Neural progenitor cell (in vitro differentiated cells): ENCODE data around the gene INPP5F. TPM values are rescaled to one million over a fixed set of nuclear protein-coding genes. Genes with fewer than 3 reads are reported as not detected.
A peak's percentile ranks its signal among the peaks of the same experiment; 100 is the strongest.

Experiments used
- DNase-seq: peaks from one replicate; pipeline ENCODE4 v3.0.0-alpha.2; 2016; ENCODE audit warnings: low spot score
- H2AFZ ChIP-seq: fragments of 200-600 bp; sonication (generic); replicated peaks from 2 replicates; pipeline ENCODE4 v1.6.1; 2016; ENCODE audit warnings: antibody characterized with exemption
- H3F3A ChIP-seq: fragments of 200-600 bp; sonication (generic); 2 replicates; pipeline ENCODE4 v1.6.1; 2016; ENCODE audit warnings: antibody characterized with exemption, low read depth
- H3K27ac ChIP-seq: fragments of 200-600 bp; sonication (generic); 2 replicates; pipeline ENCODE4 v1.5.1; 2016; ENCODE audit warnings: mild to moderate bottlenecking
- H3K27me3 ChIP-seq: fragments of 200-600 bp; sonication (generic); 2 replicates; pipeline ENCODE4 v1.6.1; 2016; ENCODE audit warnings: mild to moderate bottlenecking, moderate library complexity
- H3K36me3 ChIP-seq: fragments of 200-600 bp; sonication (generic); 2 replicates; pipeline ENCODE4 v1.5.1; 2016
- H3K4me1 ChIP-seq: fragments of 200-600 bp; sonication (generic); 2 replicates; pipeline ENCODE4 v1.6.1; 2016; ENCODE audit warnings: mixed run types
- H3K4me2 ChIP-seq: fragments of 200-600 bp; sonication (generic); 2 replicates; pipeline ENCODE4 v1.6.1; 2016
- H3K4me3 ChIP-seq: fragments of 200-600 bp; sonication (generic); 2 replicates; pipeline ENCODE4 v1.5.1; 2016
- H3K79me2 ChIP-seq: fragments of 200-600 bp; sonication (generic); 2 replicates; pipeline ENCODE4 v1.6.1; 2016; ENCODE audit warnings: low read depth
- H3K9ac ChIP-seq: fragments of 200-600 bp; sonication (generic); 2 replicates; pipeline ENCODE4 v1.6.1; 2016
- H3K9me3 ChIP-seq: fragments of 200-600 bp; sonication (generic); 2 replicates; pipeline ENCODE4 v1.5.1; 2016; ENCODE audit warnings: low read depth
- H4K20me1 ChIP-seq: fragments of 200-600 bp; sonication (generic); 2 replicates; pipeline ENCODE4 v1.6.1; 2016; ENCODE audit warnings: low read depth
- H3K27ac Mint-ChIP-seq: 3 replicates; pipeline ENCODE4 v1.8.0; 2021; ENCODE audit warnings: mixed read lengths
- H3K27me3 Mint-ChIP-seq: 2 replicates; pipeline ENCODE4 v1.8.0; 2022; ENCODE audit warnings: low read depth, mild to moderate bottlenecking, inconsistent platforms, moderate library complexity, mixed read lengths; ENCODE audit not compliant: insufficient read depth
- H3K36me3 Mint-ChIP-seq: 3 replicates; pipeline ENCODE4 v1.8.0; 2021; ENCODE audit warnings: mixed read lengths
- H3K4me1 Mint-ChIP-seq: 3 replicates; pipeline ENCODE4 v1.8.0; 2021; ENCODE audit warnings: mixed read lengths
- H3K4me3 Mint-ChIP-seq: 3 replicates; pipeline ENCODE4 v1.8.0; 2021; ENCODE audit warnings: mild to moderate bottlenecking, moderate library complexity, mixed read lengths
- H3K9me3 Mint-ChIP-seq: 3 replicates; pipeline ENCODE4 v1.8.0; 2020; ENCODE audit warnings: mixed read lengths
- EZH2 ChIP-seq: fragments of 200-600 bp; sonication (generic); IDR thresholded peaks from 2 replicates; pipeline ENCODE4 v1.6.1; 2017; ENCODE audit warnings: antibody characterized with exemption, mild to moderate bottlenecking, moderate library complexity
- EZH2phosphoT487 ChIP-seq: fragments of 200-600 bp; sonication (generic); IDR thresholded peaks from 2 replicates; pipeline ENCODE4 v1.6.1; 2017; ENCODE audit warnings: antibody characterized with exemption
- total RNA-seq: library from RNA; depleted of rRNA; stranded (reverse); fragments of >200 nt; gene quantifications from 2 replicates; pipeline ENCODE4 v1.2.3, GENCODE V29; 2015; ENCODE audit warnings: low replicate concordance
- TF ChIP-seq, protein P1 (sequence below): fragments of 200-600 bp; sonication (generic); IDR thresholded peaks from 2 replicates; pipeline ENCODE4 v1.5.1; 2017; ENCODE audit warnings: antibody characterized with exemption, mild to moderate bottlenecking

The INPP5F gene
- total RNA-seq, 1 donor from 2014 or later, result 167 TPM

DNA sequence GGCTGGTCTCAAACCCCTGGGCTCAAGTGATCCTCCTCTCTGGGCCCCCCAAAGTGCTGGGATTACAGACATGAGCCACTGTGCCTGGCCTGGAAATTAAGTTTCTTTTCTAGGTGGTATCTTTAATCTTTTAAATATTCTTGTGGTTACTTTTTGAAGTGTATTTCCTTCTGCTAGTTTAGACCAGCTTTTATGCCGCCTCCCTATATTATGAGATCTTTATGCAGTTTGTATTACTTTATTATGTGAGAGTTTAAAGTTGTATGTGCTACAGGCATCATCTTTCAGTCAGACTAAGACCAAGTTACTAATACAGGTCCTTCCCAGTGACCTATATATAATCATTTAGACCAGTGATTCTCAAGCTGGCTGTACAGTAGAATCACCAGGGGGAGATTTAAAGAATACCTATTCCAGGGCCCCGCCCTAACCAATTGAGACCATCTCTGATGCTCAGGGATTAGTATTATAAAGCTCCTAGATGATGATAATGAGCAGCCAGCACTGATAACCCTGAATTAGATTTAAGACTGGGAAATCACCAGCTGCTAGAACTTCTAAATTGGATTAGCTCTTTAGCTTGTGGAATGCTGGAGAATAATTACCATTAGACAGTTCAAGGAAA is 11.3 kb downstream of the INPP5F start:
- no peak for DNase-seq
- Histone ChIP-seq H3K9ac (no peak overlapping the region), H2AFZ (no peak overlapping the region), H3F3A (no peaks in the 10 kb centered on the region), H3K36me3 (no peaks in the 10 kb centered on the region), H3K4me2 (no peak overlapping the region), H3K79me2 (peaks cover 31% of the 10 kb centered on the region), H3K4me3 (no peak overlapping the region), H3K4me1 (peaks cover 27% of the 10 kb centered on the region), H3K27me3 (no peaks in the 10 kb centered on the region), H3K27ac (no peak overlapping the region), H4K20me1 (no peaks in the 10 kb centered on the region), H3K9me3 (no peaks in the 10 kb centered on the region)
- H3K4me3 Mint-ChIP-seq, result no peak overlapping the region
- no peak overlapping the region for H3K27ac Mint-ChIP-seq
- TF ChIP-seq EZH2 (no peak), EZH2phosphoT487 (no peak)
- TF ChIP-seq, protein P1, sequence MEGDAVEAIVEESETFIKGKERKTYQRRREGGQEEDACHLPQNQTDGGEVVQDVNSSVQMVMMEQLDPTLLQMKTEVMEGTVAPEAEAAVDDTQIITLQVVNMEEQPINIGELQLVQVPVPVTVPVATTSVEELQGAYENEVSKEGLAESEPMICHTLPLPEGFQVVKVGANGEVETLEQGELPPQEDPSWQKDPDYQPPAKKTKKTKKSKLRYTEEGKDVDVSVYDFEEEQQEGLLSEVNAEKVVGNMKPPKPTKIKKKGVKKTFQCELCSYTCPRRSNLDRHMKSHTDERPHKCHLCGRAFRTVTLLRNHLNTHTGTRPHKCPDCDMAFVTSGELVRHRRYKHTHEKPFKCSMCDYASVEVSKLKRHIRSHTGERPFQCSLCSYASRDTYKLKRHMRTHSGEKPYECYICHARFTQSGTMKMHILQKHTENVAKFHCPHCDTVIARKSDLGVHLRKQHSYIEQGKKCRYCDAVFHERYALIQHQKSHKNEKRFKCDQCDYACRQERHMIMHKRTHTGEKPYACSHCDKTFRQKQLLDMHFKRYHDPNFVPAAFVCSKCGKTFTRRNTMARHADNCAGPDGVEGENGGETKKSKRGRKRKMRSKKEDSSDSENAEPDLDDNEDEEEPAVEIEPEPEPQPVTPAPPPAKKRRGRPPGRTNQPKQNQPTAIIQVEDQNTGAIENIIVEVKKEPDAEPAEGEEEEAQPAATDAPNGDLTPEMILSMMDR, result no peak
- peaks cover 37% of the 10 kb centered on the region for H3K4me1 Mint-ChIP-seq
- H3K9me3 Mint-ChIP-seq, result no peaks in the 10 kb centered on the region
- H3K36me3 Mint-ChIP-seq, result no peaks in the 10 kb centered on the region
- no peaks in the 10 kb centered on the region for H3K27me3 Mint-ChIP-seq

DNA sequence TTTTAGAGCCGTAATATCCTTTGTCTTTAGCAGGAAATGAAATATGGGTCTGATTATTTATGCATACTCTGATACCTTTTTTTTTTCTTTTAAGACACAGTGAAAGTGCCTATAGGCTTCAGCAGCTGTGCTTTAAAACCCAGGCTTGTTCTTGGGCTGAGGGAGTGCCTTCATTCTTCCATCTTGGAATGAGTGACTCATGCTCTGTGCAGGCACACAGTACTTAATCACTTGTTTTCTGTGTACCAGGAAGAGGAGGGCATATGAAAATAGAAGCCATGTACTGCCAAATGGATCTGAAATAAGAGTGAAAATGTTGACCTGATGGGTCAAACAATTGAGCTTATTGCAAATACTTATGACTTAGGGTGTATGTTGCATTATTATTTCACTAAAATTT is 12.0 kb downstream of the INPP5F start:
- DNase-seq, result peak; percentile 20
- Histone ChIP-seq H3F3A (no peaks in the 10 kb centered on the region), H3K4me1 (peaks cover 27% of the 10 kb centered on the region), H3K79me2 (peaks cover 30% of the 10 kb centered on the region), H3K4me2 (no peak overlapping the region), H3K4me3 (no peak overlapping the region), H4K20me1 (no peaks in the 10 kb centered on the region), H3K9me3 (no peaks in the 10 kb centered on the region), H3K9ac (no peak overlapping the region), H2AFZ (no peak overlapping the region), H3K36me3 (no peaks in the 10 kb centered on the region), H3K27ac (no peak overlapping the region), H3K27me3 (no peaks in the 10 kb centered on the region)
- H3K4me1 Mint-ChIP-seq, result peaks cover 38% of the 10 kb centered on the region
- H3K27me3 Mint-ChIP-seq, result no peaks in the 10 kb centered on the region
- H3K9me3 Mint-ChIP-seq, result no peaks in the 10 kb centered on the region
- no peaks in the 10 kb centered on the region for H3K36me3 Mint-ChIP-seq
- TF ChIP-seq EZH2 (no peak), EZH2phosphoT487 (no peak)
- TF ChIP-seq, protein P1, result no peak
- H3K4me3 Mint-ChIP-seq, result no peak overlapping the region
- H3K27ac Mint-ChIP-seq, result no peak overlapping the region

DNA sequence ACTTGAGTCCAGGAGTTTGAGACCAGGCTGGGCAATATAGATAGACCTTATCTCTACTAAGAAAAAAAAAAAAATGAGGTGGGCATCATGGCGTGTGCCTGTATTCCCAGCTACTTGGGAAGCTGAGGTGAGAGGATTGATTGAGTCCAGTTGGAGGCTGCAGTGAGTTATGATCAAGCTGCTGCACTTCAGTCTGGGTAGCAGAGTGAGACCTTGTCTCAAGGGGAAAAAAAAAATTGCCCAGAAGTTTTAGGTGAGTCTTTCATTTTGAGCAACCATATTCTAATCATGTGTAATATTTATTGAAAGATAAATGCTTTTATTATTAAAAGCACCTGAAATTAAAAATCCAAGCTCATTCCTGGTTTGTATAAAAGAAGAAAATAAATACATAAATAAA is 13.1 kb downstream of the INPP5F start:
- Histone ChIP-seq H3F3A (no peaks in the 10 kb centered on the region), H3K9ac (no peak overlapping the region), H4K20me1 (no peaks in the 10 kb centered on the region), H3K4me1 (peaks cover 22% of the 10 kb centered on the region), H3K4me3 (no peak overlapping the region), H2AFZ (no peak overlapping the region), H3K27ac (no peak overlapping the region), H3K36me3 (no peaks in the 10 kb centered on the region), H3K9me3 (no peaks in the 10 kb centered on the region), H3K27me3 (no peaks in the 10 kb centered on the region), H3K4me2 (no peak overlapping the region), H3K79me2 (peaks cover 24% of the 10 kb centered on the region)
- Mint-ChIP-seq H3K36me3 (no peaks in the 10 kb centered on the region), H3K27me3 (no peaks in the 10 kb centered on the region), H3K27ac (no peak overlapping the region), H3K4me3 (no peak overlapping the region), H3K9me3 (no peaks in the 10 kb centered on the region), H3K4me1 (peaks cover 37% of the 10 kb centered on the region)
- TF ChIP-seq EZH2 (no peak), EZH2phosphoT487 (no peak)
- TF ChIP-seq, protein P1, result no peak
- no peak for DNase-seq
